Endothelial cell of umbilical vein (primary cell): ENCODE measurements around the gene CDRT15. TPM values are rescaled to one million over a fixed set of nuclear protein-coding genes. Genes with fewer than 3 reads are reported as not detected.
A peak's percentile ranks its signal among the peaks of the same experiment; 100 is the strongest.

Source experiments
- BruUV-seq: library from RNA; stranded (reverse); fragments of 400-500 nt; replicated peaks from 2 replicates; lab custom pipeline; 2021; lab: Mats Ljungman, UMichigan
- CTCF ChIA-PET: fragments of 300-600, 350-600 bp; sonication (Branson Sonifier 250); formaldehyde crosslinking; loops from one replicate; lab custom pipeline; 2021; ENCODE audit warnings: antibody characterized with exemption, inconsistent platforms; lab: Charles Lee
- POLR2A ChIA-PET: fragments of 300-600, 350-600 bp; sonication (Branson Sonifier 250); formaldehyde crosslinking; loops from one replicate; lab custom pipeline; 2021; ENCODE audit warnings: antibody characterized with exemption, inconsistent platforms; lab: Charles Lee
- DNase-seq: peaks from one replicate; pipeline ENCODE4 v3.0.0-alpha.2; 2011; ENCODE audit warnings: low read depth, low spot score
- FAIRE-seq: peaks from 2 replicates; lab custom pipeline; 2011; peaks lifted over from hg19 to GRCh38; lab: Jason Lieb, UNC
- H2AFZ ChIP-seq: 2 replicates; pipeline ENCODE4 v1.6.0; 2012; ENCODE audit warnings: low read depth, low read length, control low read depth, inconsistent platforms
- H3K27ac ChIP-seq: 2 replicates; pipeline ENCODE4 v1.5.1; 2011; ENCODE audit warnings: low read depth, mild to moderate bottlenecking, control low read depth, low read length, moderate library complexity; ENCODE audit not compliant: insufficient read depth
- H3K27me3 ChIP-seq, 2 experiments: 2 replicates each; pipeline versions ENCODE4 v1.6.0 to v1.6.1; 2011; ENCODE audit warnings: low read length in 2 of 2, mixed read lengths in 1 of 2; ENCODE audit not compliant: control insufficient read depth in 2 of 2, insufficient read depth in 2 of 2
- H3K36me3 ChIP-seq, 2 experiments: 2 replicates in 1 of 2; 3 replicates in 1 of 2; pipeline ENCODE4 v1.5.1; 2011; ENCODE audit warnings: low read length in 2 of 2, mild to moderate bottlenecking in 1 of 2, moderate library complexity in 1 of 2; ENCODE audit not compliant: control insufficient read depth in 2 of 2, insufficient read depth in 2 of 2; ENCODE audit errors: extremely low read depth in 1 of 2
- H3K4me1 ChIP-seq: 3 replicates; pipeline ENCODE4 v1.5.1; 2011; ENCODE audit warnings: mild to moderate bottlenecking, low read length; ENCODE audit not compliant: control insufficient read depth, insufficient read depth; ENCODE audit errors: extremely low read depth
- H3K4me2 ChIP-seq: 2 replicates; pipeline ENCODE4 v1.6.1; 2011; ENCODE audit warnings: low read length, control low read depth, mixed read lengths; ENCODE audit not compliant: insufficient read depth
- H3K4me3 ChIP-seq, 3 experiments: fragments of 200-600 bp in 1 of 3; sonication (generic), shearing (Covaris generic) in 1 of 3; replicated peaks in 1 of 3; 2 replicates each; pipeline ENCODE4 v1.5.1; 2011 to 2016; ENCODE audit warnings: control low read depth in 3 of 3, low read length in 3 of 3, mild to moderate bottlenecking in 2 of 3, inconsistent platforms in 1 of 3, low read depth in 1 of 3, moderate library complexity in 1 of 3; ENCODE audit not compliant: insufficient read depth in 1 of 3
- H3K79me2 ChIP-seq: 2 replicates; pipeline ENCODE4 v1.6.0; 2012; ENCODE audit warnings: low read length, inconsistent platforms; ENCODE audit not compliant: control insufficient read depth, insufficient read depth
- H3K9ac ChIP-seq: replicated peaks from 2 replicates; pipeline ENCODE3; 2011; ENCODE audit warnings: low read length, control low read depth; ENCODE audit not compliant: insufficient read depth; ENCODE audit errors: extremely low read depth
- H3K9me1 ChIP-seq: replicated peaks from 3 replicates; pipeline ENCODE4 v1.6.0; 2011; ENCODE audit warnings: mild to moderate bottlenecking, low read length; ENCODE audit not compliant: control insufficient read depth, insufficient read depth; ENCODE audit errors: extremely low read depth
- H3K9me3 ChIP-seq: replicated peaks from 2 replicates; pipeline ENCODE4 v1.5.1; 2012; ENCODE audit warnings: low read length, inconsistent platforms; ENCODE audit not compliant: control insufficient read depth, insufficient read depth
- H4K20me1 ChIP-seq: replicated peaks from 2 replicates; pipeline ENCODE3; 2011; ENCODE audit warnings: mild to moderate bottlenecking, low read length; ENCODE audit not compliant: control insufficient read depth, insufficient read depth; ENCODE audit errors: extremely low read depth
- EZH2 ChIP-seq: IDR thresholded peaks from 2 replicates; pipeline ENCODE4 v1.6.1; 2012; ENCODE audit warnings: borderline replicate concordance, low read depth, mild to moderate bottlenecking, moderate library complexity, low read length, inconsistent platforms; ENCODE audit not compliant: severe bottlenecking
- FOS ChIP-seq: IDR thresholded peaks from 2 replicates; pipeline ENCODE4 v1.6.1; 2011; ENCODE audit warnings: mild to moderate bottlenecking, low read length, moderate library complexity, borderline replicate concordance; ENCODE audit not compliant: insufficient read depth
- GATA2 ChIP-seq: IDR thresholded peaks from 2 replicates; pipeline ENCODE4 v1.7.0; 2011; ENCODE audit warnings: low read depth, mild to moderate bottlenecking, moderate library complexity, mixed read lengths, low read length; ENCODE audit not compliant: insufficient read length, insufficient read depth
- JUN ChIP-seq: IDR thresholded peaks from 2 replicates; pipeline ENCODE4 v1.6.1; 2011; ENCODE audit warnings: borderline replicate concordance, low read depth; ENCODE audit not compliant: insufficient read length, insufficient read depth
- MYC ChIP-seq: IDR thresholded peaks from one replicate; pipeline ENCODE4 v1.6.1; 2011; ENCODE audit warnings: mild to moderate bottlenecking, low read depth, low read length
- POLR2A ChIP-seq: IDR thresholded peaks from 2 replicates; pipeline ENCODE4 v1.6.1; 2012; ENCODE audit warnings: low read depth, mild to moderate bottlenecking, control low read depth, low read length
- POLR2AphosphoS5 ChIP-seq: IDR thresholded peaks from 2 replicates; pipeline ENCODE4 v1.6.1; 2012; ENCODE audit warnings: low read depth, mild to moderate bottlenecking, control low read depth, low read length, moderate library complexity; ENCODE audit not compliant: insufficient read depth
- dilution Hi-C: fragments of 300-500 bp; cut with MboI; formaldehyde crosslinking; loops from one replicate; pipeline ENCODE4 v1.15.0; 2019; ENCODE audit warnings: low sequenced_read_pairs; ENCODE audit not compliant: extremely low pct_ligation_motif_present
- intact Hi-C: fragments of 100-400 bp; cut with micrococcal nuclease; formaldehyde crosslinking; loops from one replicate; pipeline ENCODE4 v1.10.0; 2022
- polyA plus RNA-seq, 4 experiments: library from polyadenylated mRNA; depleted of rRNA in 3 of 4; stranded (reverse) in 3 of 4; unstranded in 1 of 4; fragments of >200 nt; gene quantifications; 2 replicates each; pipeline versions ENCODE4 v1.2.1 to v1.2.3, GENCODE V29; 2011 to 2012; ENCODE audit warnings: missing spikeins in 1 of 4
- total RNA-seq: library from RNA; stranded (reverse); gene quantifications from 2 replicates; pipeline ENCODE4 v1.2.3, GENCODE V29; 2021
- TF ChIP-seq, protein P1 (sequence below), 2 donors: IDR thresholded peaks; 1 replicate in 1 of 2; 2 replicates in 1 of 2; pipeline ENCODE4 v1.5.1; 2011; ENCODE audit warnings: low read length in 2 of 2, mild to moderate bottlenecking in 2 of 2, moderate library complexity in 2 of 2, control low read depth in 1 of 2, inconsistent platforms in 1 of 2, low read depth in 1 of 2; ENCODE audit not compliant: insufficient read depth in 1 of 2; ENCODE audit errors: extremely low read depth in 1 of 2
- TF ChIP-seq, protein P2 (sequence below): IDR thresholded peaks from 2 replicates; pipeline ENCODE4 v1.6.1; 2011; ENCODE audit not compliant: insufficient read depth, insufficient read length

CDRT15 gene
- total and polyA plus RNA-seq, 2 donors (not counting 3 experiments of a cell fraction or from before 2014, with no cell fraction given), result not detected

DNA sequence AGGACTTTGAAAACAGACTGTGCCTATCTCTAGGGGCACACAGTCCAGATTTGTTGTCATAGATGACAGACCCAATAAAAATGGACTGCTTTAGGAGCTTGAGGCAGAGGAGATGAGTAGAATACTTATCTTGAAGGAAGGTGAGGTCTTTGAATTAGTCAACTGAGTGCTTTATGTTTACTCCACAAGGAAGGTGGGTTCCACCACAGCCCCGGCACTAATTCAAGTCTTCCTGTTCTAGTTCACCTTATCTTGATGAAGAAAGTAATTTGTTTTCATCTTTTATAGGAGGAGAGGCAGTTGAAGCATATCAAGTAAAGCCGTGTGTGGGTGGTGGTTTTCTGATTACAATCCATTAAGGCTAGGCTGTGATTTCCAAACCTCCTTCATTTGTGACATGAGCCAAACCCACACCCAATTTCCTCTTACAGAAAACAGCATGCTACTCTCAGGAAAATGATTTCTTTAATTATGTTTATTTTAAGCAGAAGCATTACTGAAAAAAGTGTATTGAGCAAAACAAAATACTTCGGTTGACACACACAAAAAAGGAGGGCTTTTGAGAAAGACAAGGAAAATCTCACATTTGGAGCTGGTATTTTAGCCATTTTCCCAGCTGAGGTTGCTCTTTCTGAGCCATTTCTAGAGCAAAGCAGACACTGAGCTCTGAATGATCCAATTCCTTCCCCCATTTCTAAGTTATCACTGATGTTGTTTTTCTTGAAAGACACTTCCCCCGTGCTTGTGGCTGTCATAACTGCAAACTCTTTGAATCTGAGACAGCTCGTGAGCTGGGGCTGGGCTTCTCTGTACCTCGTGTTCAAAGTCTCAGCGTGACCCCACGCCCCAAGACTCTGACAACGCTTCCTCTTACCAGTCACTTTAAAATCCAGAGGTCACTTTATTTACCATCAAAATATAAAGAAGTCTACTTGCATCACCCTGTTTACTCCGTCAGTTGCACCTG is 35.4 kb downstream of the CDRT15 start:
- dilution Hi-C loops (no loop called here), intact Hi-C loops (no loop called here)
- H3K9me3 ChIP-seq, result no peaks in the 10 kb centered on the region
- no peak for TF ChIP-seq GATA2
- TF ChIP-seq, protein P1, sequence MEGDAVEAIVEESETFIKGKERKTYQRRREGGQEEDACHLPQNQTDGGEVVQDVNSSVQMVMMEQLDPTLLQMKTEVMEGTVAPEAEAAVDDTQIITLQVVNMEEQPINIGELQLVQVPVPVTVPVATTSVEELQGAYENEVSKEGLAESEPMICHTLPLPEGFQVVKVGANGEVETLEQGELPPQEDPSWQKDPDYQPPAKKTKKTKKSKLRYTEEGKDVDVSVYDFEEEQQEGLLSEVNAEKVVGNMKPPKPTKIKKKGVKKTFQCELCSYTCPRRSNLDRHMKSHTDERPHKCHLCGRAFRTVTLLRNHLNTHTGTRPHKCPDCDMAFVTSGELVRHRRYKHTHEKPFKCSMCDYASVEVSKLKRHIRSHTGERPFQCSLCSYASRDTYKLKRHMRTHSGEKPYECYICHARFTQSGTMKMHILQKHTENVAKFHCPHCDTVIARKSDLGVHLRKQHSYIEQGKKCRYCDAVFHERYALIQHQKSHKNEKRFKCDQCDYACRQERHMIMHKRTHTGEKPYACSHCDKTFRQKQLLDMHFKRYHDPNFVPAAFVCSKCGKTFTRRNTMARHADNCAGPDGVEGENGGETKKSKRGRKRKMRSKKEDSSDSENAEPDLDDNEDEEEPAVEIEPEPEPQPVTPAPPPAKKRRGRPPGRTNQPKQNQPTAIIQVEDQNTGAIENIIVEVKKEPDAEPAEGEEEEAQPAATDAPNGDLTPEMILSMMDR (IDR thresholded peaks at IDR 0.05; ENCODE audit: extremely low read depth in 1 of 2, insufficient read depth in 1 of 2, low read depth in 1 of 2, low read length in 2 of 2), result no peak
- TF ChIP-seq, protein P2, sequence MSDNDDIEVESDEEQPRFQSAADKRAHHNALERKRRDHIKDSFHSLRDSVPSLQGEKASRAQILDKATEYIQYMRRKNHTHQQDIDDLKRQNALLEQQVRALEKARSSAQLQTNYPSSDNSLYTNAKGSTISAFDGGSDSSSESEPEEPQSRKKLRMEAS, result no peak
- TF ChIP-seq JUN, result no peak
- no peak for TF ChIP-seq EZH2
- no peak for TF ChIP-seq POLR2AphosphoS5
- no peak for TF ChIP-seq FOS
- no peak for TF ChIP-seq MYC
- no peak for TF ChIP-seq POLR2A
- DNase-seq (peak; percentile 9), FAIRE-seq (peak; percentile 56)
- no peaks in the 10 kb centered on the region for H3K9me1 ChIP-seq
- CTCF ChIA-PET, result no interaction called here
- H3K79me2 ChIP-seq, result no peaks in the 10 kb centered on the region
- H3K4me3 ChIP-seq, result no peak overlapping the region
- H3K4me1 ChIP-seq, result peaks cover 7% of the 10 kb centered on the region
- H3K27me3 ChIP-seq, result no peaks in the 10 kb centered on the region
- H3K36me3 ChIP-seq, result no peaks in the 10 kb centered on the region
- no peak overlapping the region for H3K4me2 ChIP-seq
- H3K27ac ChIP-seq, result no peak overlapping the region
- POLR2A ChIA-PET, result no interaction called here
- H3K9ac ChIP-seq, result no peak overlapping the region
- no peaks in the 10 kb centered on the region for H4K20me1 ChIP-seq
- no peak overlapping the region for H2AFZ ChIP-seq
- BruUV-seq, result no TSS peak
